DOHH2 (cell line): ENCODE measurements around the gene DCLK2.

ENCODE experiments used
- H3F3A ChIP-seq: fragments of 200-600 bp; sonication (generic), shearing (Covaris generic); 2 replicates; pipeline ENCODE4 v1.6.0; 2016; ENCODE audit warnings: antibody characterized with exemption, mild to moderate bottlenecking; ENCODE audit not compliant: control insufficient read depth, insufficient read depth
- H3K27ac ChIP-seq: fragments of 200-600 bp; sonication (generic); 2 replicates; pipeline ENCODE4 v1.5.1; 2014; ENCODE audit warnings: low read depth, mild to moderate bottlenecking, low read length, moderate library complexity
- H3K27me3 ChIP-seq: fragments of 200-600 bp; sonication (generic); 2 replicates; pipeline ENCODE4 v1.6.1; 2014; ENCODE audit warnings: mild to moderate bottlenecking, low read length, mixed read lengths; ENCODE audit not compliant: control insufficient read depth
- H3K36me3 ChIP-seq: fragments of 200-600 bp; sonication (generic); 2 replicates; pipeline ENCODE4 v1.6.1; 2014; ENCODE audit warnings: mild to moderate bottlenecking, low read length, moderate library complexity, mixed read lengths; ENCODE audit not compliant: control insufficient read depth
- H3K4me1 ChIP-seq: fragments of 200-600 bp; sonication (generic); 2 replicates; pipeline ENCODE4 v1.6.1; 2014; ENCODE audit warnings: mild to moderate bottlenecking, low read length, mixed read lengths; ENCODE audit not compliant: control insufficient read depth
- H3K4me2 ChIP-seq: fragments of 200-600 bp; sonication (generic); 2 replicates; pipeline ENCODE4 v1.6.0; 2014; ENCODE audit warnings: mild to moderate bottlenecking, low read length, moderate library complexity
- H3K4me3 ChIP-seq: fragments of 200-600 bp; sonication (generic); 2 replicates; pipeline ENCODE4 v1.5.1; 2014; ENCODE audit warnings: mild to moderate bottlenecking, low read length, mixed read lengths
- H3K79me2 ChIP-seq: fragments of 200-600 bp; sonication (generic); 2 replicates; pipeline ENCODE4 v1.6.1; 2014; ENCODE audit warnings: mild to moderate bottlenecking, low read length, mixed read lengths; ENCODE audit not compliant: control insufficient read depth
- H3K9me2 ChIP-seq: fragments of 200-600 bp; sonication (generic); replicated peaks from 2 replicates; pipeline ENCODE4 v1.6.1; 2014; ENCODE audit warnings: mild to moderate bottlenecking, low read length, mixed read lengths; ENCODE audit not compliant: control insufficient read depth
- H3K9me3 ChIP-seq: fragments of 200-600 bp; sonication (generic); 2 replicates; pipeline ENCODE4 v1.6.1; 2014; ENCODE audit warnings: antibody characterized with exemption, low read length, mixed read lengths; ENCODE audit not compliant: control insufficient read depth, insufficient read depth
- H4K20me1 ChIP-seq: fragments of 200-600 bp; sonication (generic); 2 replicates; pipeline ENCODE4 v1.6.0; 2014; ENCODE audit warnings: low read depth, mild to moderate bottlenecking, antibody characterized with exemption, low read length, moderate library complexity; ENCODE audit not compliant: control insufficient read depth, insufficient read depth
- CTCF ChIP-seq: fragments of 200-600 bp; sonication (generic); IDR thresholded peaks from one replicate; pipeline ENCODE4 v1.5.1; 2014; ENCODE audit warnings: antibody characterized with exemption, mild to moderate bottlenecking, low read depth, low read length; ENCODE audit not compliant: poor library complexity, severe bottlenecking
- EZH2phosphoT487 ChIP-seq: fragments of 200-600 bp; sonication (generic); IDR thresholded peaks from 2 replicates; pipeline ENCODE4 v1.6.1; 2017; ENCODE audit warnings: borderline replicate concordance, mild to moderate bottlenecking, antibody characterized with exemption, low read length, moderate library complexity, mixed read lengths

DCLK2 gene

DNA sequence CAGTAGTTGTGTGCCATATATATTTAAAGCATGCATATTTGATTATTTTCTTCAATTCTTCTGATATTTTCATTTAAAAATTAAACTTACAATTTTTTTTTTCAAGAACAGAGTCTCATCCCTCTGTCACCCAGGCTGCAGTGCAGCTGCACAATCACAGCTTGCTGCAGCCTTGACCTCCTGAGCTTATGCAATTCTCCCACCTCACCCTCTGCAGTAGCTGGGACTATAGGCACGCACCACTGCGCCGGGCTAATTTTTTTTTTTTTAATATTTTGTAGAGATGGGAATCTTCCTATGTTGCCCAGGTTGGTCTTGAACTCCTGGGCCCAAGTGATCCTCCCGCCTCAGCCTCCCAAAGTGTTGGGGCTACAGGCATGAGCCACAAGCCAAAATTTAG is 5.8 kb upstream of the DCLK2 start:
- H3K9me2 ChIP-seq, result no peaks in the 10 kb centered on the region
- H3K9me3 ChIP-seq, result no peaks in the 10 kb centered on the region
- no peak overlapping the region for H3K4me2 ChIP-seq
- H3K27me3 ChIP-seq, result no peaks in the 10 kb centered on the region
- no peaks in the 10 kb centered on the region for H4K20me1 ChIP-seq
- H3F3A ChIP-seq, result no peaks in the 10 kb centered on the region
- H3K4me1 ChIP-seq, result no peaks in the 10 kb centered on the region
- H3K4me3 ChIP-seq, result no peak overlapping the region
- TF ChIP-seq CTCF, result no peak
- TF ChIP-seq EZH2phosphoT487, result no peak
- no peaks in the 10 kb centered on the region for H3K36me3 ChIP-seq
- H3K79me2 ChIP-seq, result no peaks in the 10 kb centered on the region
- no peak overlapping the region for H3K27ac ChIP-seq

DNA sequence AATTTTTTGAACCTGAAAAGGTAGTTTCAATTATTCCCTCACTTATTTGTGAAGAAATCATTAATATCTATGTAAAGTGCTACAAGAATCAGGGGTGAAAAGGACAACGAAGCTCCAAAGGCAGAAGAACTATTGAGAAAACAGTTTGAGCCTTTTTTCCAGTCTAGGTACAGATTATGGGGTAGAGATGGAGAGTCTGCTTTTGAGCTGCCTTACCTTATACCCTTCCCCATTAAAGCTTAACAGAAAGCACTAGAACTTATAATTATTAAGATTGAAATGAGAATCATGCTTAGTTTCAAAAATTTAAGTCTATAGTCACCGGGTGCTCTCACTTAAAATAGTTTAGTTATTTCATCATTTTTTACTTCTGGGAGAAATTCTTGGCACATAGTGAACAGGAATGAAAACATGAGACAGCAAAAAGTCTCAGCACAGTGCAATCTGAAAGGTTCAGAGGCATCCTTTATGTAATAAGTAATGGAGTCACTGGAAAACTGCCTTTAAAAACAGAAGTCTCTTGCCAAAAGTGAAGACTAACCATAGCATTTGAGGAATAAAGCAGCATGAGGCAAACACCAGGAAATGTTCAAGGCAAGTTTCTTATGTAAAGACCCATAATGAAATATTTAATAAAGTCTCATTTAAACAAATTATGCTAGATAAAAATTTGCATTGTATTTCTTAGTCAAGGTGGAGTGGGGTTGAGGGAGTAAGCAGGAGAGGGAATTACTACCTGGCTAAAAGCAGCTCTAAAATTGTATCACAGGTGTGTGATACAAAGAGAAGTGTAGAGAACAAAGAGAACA is 5.1 kb upstream of the DCLK2 start:
- no peaks in the 10 kb centered on the region for H3K36me3 ChIP-seq
- TF ChIP-seq CTCF (no peak), EZH2phosphoT487 (no peak)
- no peak overlapping the region for H3K4me2 ChIP-seq
- H3K4me3 ChIP-seq, result no peak overlapping the region
- H3K4me1 ChIP-seq, result no peaks in the 10 kb centered on the region
- no peaks in the 10 kb centered on the region for H3K9me3 ChIP-seq
- H3K27ac ChIP-seq, result no peak overlapping the region
- H3K27me3 ChIP-seq, result no peaks in the 10 kb centered on the region
- H3K79me2 ChIP-seq, result no peaks in the 10 kb centered on the region
- H4K20me1 ChIP-seq, result no peaks in the 10 kb centered on the region
- H3K9me2 ChIP-seq, result no peaks in the 10 kb centered on the region
- no peaks in the 10 kb centered on the region for H3F3A ChIP-seq

GRCh38 chr4:150074064-150074463 is 4.2 kb upstream of the DCLK2 start:
- H4K20me1 ChIP-seq, result no peaks in the 10 kb centered on the region
- H3K27ac ChIP-seq, result no peak overlapping the region
- H3K79me2 ChIP-seq, result no peaks in the 10 kb centered on the region
- H3K9me2 ChIP-seq, result no peaks in the 10 kb centered on the region
- no peaks in the 10 kb centered on the region for H3K27me3 ChIP-seq
- TF ChIP-seq CTCF (no peak), EZH2phosphoT487 (no peak)
- H3K4me3 ChIP-seq, result no peak overlapping the region
- H3K36me3 ChIP-seq, result no peaks in the 10 kb centered on the region
- no peaks in the 10 kb centered on the region for H3K4me1 ChIP-seq
- no peaks in the 10 kb centered on the region for H3F3A ChIP-seq
- H3K4me2 ChIP-seq, result no peak overlapping the region
- H3K9me3 ChIP-seq, result 0 out of 2 replicates have a peak, but pooled peaks cover 3% of the 10 kb centered on the region
